Suprapubic skin (tissue), 4 donors: ENCODE data around the gene CCNQ. TPM values are rescaled to one million over a fixed set of nuclear protein-coding genes. Genes with fewer than 3 reads are reported as not detected.

Source experiments
- DNase-seq, 2 donors: peaks; one replicate each; pipeline ENCODE4 v3.0.0-alpha.2; 2019; ENCODE audit warnings: low spot score in 2 of 2
- H3K27ac ChIP-seq: fragments of 200-600 bp; sonication (generic); one replicate; pipeline ENCODE4 v1.5.1; 2019
- H3K27me3 ChIP-seq: fragments of 200-600 bp; sonication (generic); one replicate; pipeline ENCODE4 v1.5.1; 2019
- H3K36me3 ChIP-seq: fragments of 200-600 bp; sonication (generic); one replicate; pipeline ENCODE4 v1.5.1; 2019
- H3K4me1 ChIP-seq: fragments of 200-600 bp; sonication (generic); one replicate; pipeline ENCODE4 v1.5.1; 2019
- H3K4me3 ChIP-seq: fragments of 200-600 bp; sonication (generic); one replicate; pipeline ENCODE4 v1.5.1; 2019; ENCODE audit warnings: mild to moderate bottlenecking
- H3K9me3 ChIP-seq: fragments of 200-600 bp; sonication (generic); one replicate; pipeline ENCODE4 v1.5.1; 2019
- CTCF ChIP-seq, 2 donors: fragments of 200-600 bp in 1 of 2; fragments of 450-650 bp in 1 of 2; sonication (generic) in 1 of 2; IDR thresholded peaks; one replicate each; pipeline ENCODE4 v1.5.1; 2016 to 2019; ENCODE audit warnings: antibody characterized with exemption in 2 of 2, mild to moderate bottlenecking in 1 of 2, moderate library complexity in 1 of 2
- EP300 ChIP-seq: sonication (generic); formaldehyde crosslinking; IDR thresholded peaks from one replicate; pipeline ENCODE4 v1.6.1; 2017; ENCODE audit warnings: antibody characterized with exemption
- POLR2A ChIP-seq, 2 donors: fragments of 450-650 bp; IDR thresholded peaks; one replicate each; pipeline ENCODE4 v1.6.1; 2017; ENCODE audit warnings: antibody characterized with exemption in 2 of 2, mild to moderate bottlenecking in 2 of 2, moderate library complexity in 2 of 2
- POLR2AphosphoS5 ChIP-seq, 3 donors: sonication (generic); formaldehyde crosslinking; IDR thresholded peaks; one replicate each; pipeline ENCODE4 v1.6.1; 2017; ENCODE audit warnings: antibody characterized with exemption in 3 of 3
- WGBS: methylation state at CpG from one replicate; pipeline ENCODE4 v1.1.5; 2018; 5-methylcytosine and 5-hydroxymethylcytosine counted together
- total RNA-seq, 4 donors: library from RNA; depleted of rRNA; stranded (reverse); fragments of >200 nt; gene quantifications; one replicate each; pipeline ENCODE4 v1.1.0, GENCODE V29; 2016

The CCNQ gene
- total RNA-seq, 4 donors from 2014 or later: 16.4 to 33.2 (median 29.3) TPM

GRCh38 chrX:153593811-153594500, 5.0 kb downstream of the CCNQ start:
- 84% methylated on average over 21 of the region's 22 CpGs for WGBS
- no peaks in the 10 kb centered on the region for H3K27me3 ChIP-seq
- H3K4me1 ChIP-seq: peaks cover 7% of the 10 kb centered on the region
- H3K4me3 ChIP-seq: no peak overlapping the region
- H3K9me3 ChIP-seq: no peaks in the 10 kb centered on the region
- peaks cover 36% of the 10 kb centered on the region for H3K36me3 ChIP-seq
- DNase-seq: no peak
- no peak overlapping the region for H3K27ac ChIP-seq
- TF ChIP-seq POLR2AphosphoS5 (IDR thresholded peaks at IDR 0.05) (no peak), POLR2A (IDR thresholded peaks at IDR 0.05) (no peak), CTCF (IDR thresholded peaks at IDR 0.05) (no peak), EP300 (no peak)

GRCh38 chrX:153592966-153593688, 5.8 kb downstream of the CCNQ start:
- peaks cover 6% of the 10 kb centered on the region for H3K4me1 ChIP-seq
- no peaks in the 10 kb centered on the region for H3K27me3 ChIP-seq
- no peak overlapping the region for H3K4me3 ChIP-seq
- 86% methylated on average over 7 of the region's 12 CpGs for WGBS
- H3K27ac ChIP-seq: no peak overlapping the region
- no peak for DNase-seq
- no peak for TF ChIP-seq POLR2AphosphoS5 (IDR thresholded peaks at IDR 0.05)
- TF ChIP-seq POLR2A (IDR thresholded peaks at IDR 0.05): no peak
- TF ChIP-seq CTCF (IDR thresholded peaks at IDR 0.05): no peak
- no peak for TF ChIP-seq EP300
- no peaks in the 10 kb centered on the region for H3K9me3 ChIP-seq
- H3K36me3 ChIP-seq: peaks cover 40% of the 10 kb centered on the region

- Histone ChIP-seq H3K27ac (no peak overlapping the region), H3K9me3 (no peaks in the 10 kb centered on the region), H3K4me1 (no peaks in the 10 kb centered on the region), H3K4me3 (no peak overlapping the region), H3K36me3 (peaks cover 49% of the 10 kb centered on the region), H3K27me3 (no peaks in the 10 kb centered on the region)
- 87% methylated on average over 20 of the region's 30 CpGs for WGBS
- no peak for TF ChIP-seq POLR2AphosphoS5 (IDR thresholded peaks at IDR 0.05)
- TF ChIP-seq EP300: no peak
- TF ChIP-seq POLR2A (IDR thresholded peaks at IDR 0.05): no peak
- no peak for TF ChIP-seq CTCF (IDR thresholded peaks at IDR 0.05)
- no peak for DNase-seq
Measured at GRCh38 chrX:153592091-153592833, 6.7 kb downstream of the CCNQ start.

- WGBS: 77% methylated on average over 10 of the region's 26 CpGs
Measured at GRCh38 chrX:153590961-153591956, 7.7 kb downstream of the CCNQ start.

More at GRCh38 chrX:153590961-153591956, 7.7 kb downstream of the CCNQ start:
- Histone ChIP-seq H3K9me3 (no peaks in the 10 kb centered on the region), H3K36me3 (peaks cover 53% of the 10 kb centered on the region), H3K4me1 (no peaks in the 10 kb centered on the region), H3K27me3 (no peaks in the 10 kb centered on the region), H3K27ac (no peak overlapping the region), H3K4me3 (no peak overlapping the region)
- no peak for DNase-seq
- TF ChIP-seq POLR2A (IDR thresholded peaks at IDR 0.05) (no peak), CTCF (IDR thresholded peaks at IDR 0.05) (no peak), EP300 (no peak), POLR2AphosphoS5 (IDR thresholded peaks at IDR 0.05) (no peak)
